Loucy (cell line): Measurements from ENCODE around the gene VWA5B1.

Source experiments
- CTCF ChIP-seq: fragments of 200-600 bp; sonication (generic); conservative IDR thresholded peaks from 2 replicates; pipeline ENCODE4 v1.5.1; 2014; ENCODE audit warnings: mild to moderate bottlenecking, antibody characterized with exemption, low read length
- EZH2phosphoT487 ChIP-seq: fragments of 200-600 bp; IDR thresholded peaks from 2 replicates; pipeline ENCODE4 v1.6.1; 2018; ENCODE audit warnings: antibody characterized with exemption, mild to moderate bottlenecking, moderate library complexity, borderline replicate concordance

- TF ChIP-seq CTCF (no peak), EZH2phosphoT487 (no peak)
Observed at GRCh38 chr1:20345419-20345818, 54.7 kb downstream of the VWA5B1 start.
